ENCODE results near the gene FGD4.

FGD4 gene

DNA sequence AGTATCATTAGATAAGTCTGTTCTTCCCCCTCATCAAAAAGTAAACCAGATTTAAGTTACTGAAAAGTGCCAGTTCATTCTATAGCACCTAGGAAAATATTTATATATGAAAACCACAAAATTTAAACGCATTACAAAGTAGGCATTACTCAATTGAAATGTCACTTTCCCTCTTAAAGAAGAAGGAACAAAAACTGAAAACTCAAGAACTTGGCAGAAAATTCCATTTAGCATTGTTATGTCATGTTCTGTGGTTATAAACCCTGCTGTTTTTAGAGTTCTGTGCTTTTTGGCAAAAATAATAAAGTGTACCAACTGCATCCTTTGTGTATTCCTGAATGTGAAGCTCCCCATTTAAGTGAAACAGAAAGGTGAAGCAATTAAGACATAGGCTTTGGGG, 3.6 kb downstream of the FGD4 start:
- TF ChIP-seq, protein P1, sequence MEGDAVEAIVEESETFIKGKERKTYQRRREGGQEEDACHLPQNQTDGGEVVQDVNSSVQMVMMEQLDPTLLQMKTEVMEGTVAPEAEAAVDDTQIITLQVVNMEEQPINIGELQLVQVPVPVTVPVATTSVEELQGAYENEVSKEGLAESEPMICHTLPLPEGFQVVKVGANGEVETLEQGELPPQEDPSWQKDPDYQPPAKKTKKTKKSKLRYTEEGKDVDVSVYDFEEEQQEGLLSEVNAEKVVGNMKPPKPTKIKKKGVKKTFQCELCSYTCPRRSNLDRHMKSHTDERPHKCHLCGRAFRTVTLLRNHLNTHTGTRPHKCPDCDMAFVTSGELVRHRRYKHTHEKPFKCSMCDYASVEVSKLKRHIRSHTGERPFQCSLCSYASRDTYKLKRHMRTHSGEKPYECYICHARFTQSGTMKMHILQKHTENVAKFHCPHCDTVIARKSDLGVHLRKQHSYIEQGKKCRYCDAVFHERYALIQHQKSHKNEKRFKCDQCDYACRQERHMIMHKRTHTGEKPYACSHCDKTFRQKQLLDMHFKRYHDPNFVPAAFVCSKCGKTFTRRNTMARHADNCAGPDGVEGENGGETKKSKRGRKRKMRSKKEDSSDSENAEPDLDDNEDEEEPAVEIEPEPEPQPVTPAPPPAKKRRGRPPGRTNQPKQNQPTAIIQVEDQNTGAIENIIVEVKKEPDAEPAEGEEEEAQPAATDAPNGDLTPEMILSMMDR (IDR thresholded peaks at IDR 0.05; ENCODE audit: low read depth, low read length): no peak
- DNase-seq (ENCODE audit: extremely low read depth, low read depth): no peak

DNA sequence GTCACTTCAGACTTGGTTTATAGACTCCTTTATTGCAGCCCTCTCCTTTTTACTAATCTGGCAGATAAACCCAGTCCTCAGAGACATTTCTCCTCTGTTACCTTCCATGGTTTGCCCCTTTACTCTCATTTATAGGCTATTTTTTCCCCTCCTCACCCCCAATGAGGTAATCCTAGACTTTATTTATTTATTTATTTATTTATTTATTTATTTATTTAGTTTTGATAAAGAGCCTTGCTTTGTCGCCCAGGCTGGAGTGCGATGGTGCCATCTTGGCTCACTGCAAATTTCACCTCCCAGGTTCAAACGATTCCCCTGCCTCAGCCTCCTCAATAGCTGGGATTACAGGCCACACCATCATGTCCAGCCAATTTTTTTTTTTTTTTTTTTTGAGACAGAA, 8.4 kb downstream of the FGD4 start:
- TF ChIP-seq, protein P1 (IDR thresholded peaks at IDR 0.05; ENCODE audit: low read depth, low read length): no peak
- DNase-seq (ENCODE audit: extremely low read depth, low read depth): no peak

DNA sequence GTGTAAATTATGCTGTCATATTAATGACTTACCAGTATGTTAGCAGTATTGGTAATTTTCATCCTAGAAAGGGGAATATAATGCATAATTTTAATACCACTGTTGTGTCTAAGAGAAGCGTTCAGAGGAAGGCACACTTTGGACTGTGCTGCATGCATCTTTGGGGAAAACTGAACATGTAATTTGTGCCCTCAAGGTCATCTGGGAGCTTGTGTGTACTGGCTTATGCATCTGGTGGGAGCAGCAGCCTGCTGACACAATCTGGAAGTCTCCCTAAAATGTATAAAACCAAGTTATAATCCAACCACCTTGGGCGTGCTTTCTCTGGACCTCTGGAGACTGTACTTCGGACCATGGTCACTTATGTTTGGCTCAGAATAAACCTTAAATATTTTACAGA, 14.1 kb downstream of the FGD4 start:
- no peak for DNase-seq (ENCODE audit: extremely low read depth, low read depth)
- TF ChIP-seq, protein P1 (IDR thresholded peaks at IDR 0.05; ENCODE audit: low read depth, low read length): no peak

DNA sequence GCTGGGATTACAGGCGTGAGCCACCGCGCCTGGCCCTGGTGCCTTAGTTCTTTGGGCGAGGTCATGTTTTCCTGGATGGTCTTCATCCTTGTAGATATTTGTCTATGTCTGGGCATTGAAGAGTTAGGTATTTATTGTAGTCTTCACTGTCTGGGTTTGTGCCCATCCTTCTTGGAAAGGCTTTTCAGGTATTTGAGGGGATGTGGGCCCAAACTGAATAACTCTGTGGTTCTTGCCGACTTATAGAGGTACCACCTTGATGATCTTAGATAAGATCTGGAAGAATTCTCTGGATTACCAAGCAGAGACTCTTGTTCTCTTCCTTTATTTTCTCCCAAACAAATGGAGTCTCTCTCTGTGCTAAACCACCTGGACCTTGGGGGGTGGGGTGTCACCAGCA, 18.9 kb downstream of the FGD4 start:
- TF ChIP-seq, protein P1 (IDR thresholded peaks at IDR 0.05; ENCODE audit: low read depth, low read length): no peak
- no peak for DNase-seq (ENCODE audit: extremely low read depth, low read depth)

DNA sequence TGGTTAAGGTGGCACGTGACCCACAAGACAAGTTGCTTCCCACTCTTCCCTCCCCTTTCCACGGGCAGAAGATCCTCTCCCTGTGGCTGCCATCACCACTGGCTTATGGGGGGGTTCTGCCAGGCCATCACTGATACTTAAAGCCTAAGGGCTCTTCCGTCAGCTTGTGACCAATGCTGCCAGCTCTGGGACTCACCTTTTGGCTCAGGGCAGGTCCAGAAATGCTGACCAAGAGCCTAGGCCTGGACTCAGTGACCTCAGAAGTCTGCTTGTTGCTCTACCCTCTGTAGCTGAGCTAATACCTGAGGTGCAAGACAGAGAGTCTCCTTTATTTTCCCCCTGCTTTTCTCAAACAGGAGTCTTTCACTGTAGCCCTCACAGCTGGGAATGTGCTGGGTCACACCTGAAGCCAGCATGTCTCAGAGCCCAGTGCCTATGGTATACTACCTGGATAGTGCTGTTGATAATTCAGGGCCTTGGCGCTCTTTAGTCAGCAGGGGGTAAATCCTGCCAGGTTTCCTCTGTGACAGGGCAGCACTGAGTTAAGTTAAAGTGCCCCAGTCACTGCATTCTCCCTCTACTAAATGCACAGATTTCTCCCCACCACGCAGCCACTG, 19.7 kb downstream of the FGD4 start:
- DNase-seq (ENCODE audit: extremely low read depth, low read depth): no peak
- TF ChIP-seq, protein P1 (IDR thresholded peaks at IDR 0.05; ENCODE audit: low read depth, low read length): no peak

DNA sequence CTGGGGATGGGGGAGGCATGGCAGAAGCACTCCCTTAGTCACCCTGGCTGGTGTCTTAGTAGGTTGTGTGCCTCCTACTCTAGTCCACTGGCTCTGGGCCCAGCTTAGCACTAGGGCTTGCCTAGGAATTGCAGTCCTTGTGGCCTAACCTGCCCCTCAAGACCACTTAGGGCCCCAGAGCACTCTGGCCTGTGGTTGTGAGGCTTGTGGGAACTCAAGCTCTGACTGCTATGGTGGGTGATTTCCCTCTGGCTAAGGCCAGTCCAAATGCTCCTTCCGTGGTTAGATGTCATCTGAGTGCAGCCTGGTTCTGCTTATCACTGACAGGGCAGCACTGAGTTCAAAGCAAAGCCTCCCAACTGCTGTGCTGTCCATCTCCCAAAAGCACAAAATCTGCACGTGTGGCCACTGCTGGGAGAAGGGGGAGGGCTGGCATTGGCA, 20.2 kb downstream of the FGD4 start:
- DNase-seq (ENCODE audit: extremely low read depth, low read depth): no peak

DNA sequence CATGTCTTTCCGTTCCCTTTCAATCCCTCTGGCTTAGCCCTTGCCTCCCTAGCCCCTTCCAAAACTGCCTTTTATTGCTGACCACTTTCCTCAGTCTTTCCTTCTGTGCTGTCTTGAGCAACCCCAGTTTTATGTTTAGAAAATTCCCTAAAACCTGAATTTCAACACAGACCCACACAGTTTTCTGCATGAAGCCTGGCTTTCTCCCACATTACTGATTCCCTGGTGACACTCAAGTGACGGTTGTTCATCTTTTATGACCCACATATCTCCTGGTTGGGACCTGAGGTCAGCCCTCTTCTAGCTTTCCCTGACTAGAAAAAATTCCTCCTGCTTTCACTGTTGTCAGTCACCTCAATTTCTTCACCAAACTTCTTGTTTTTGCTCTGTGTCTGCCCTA, 21.0 kb downstream of the FGD4 start:
- no peak for DNase-seq (ENCODE audit: extremely low read depth, low read depth)
- TF ChIP-seq, protein P1 (IDR thresholded peaks at IDR 0.05; ENCODE audit: low read depth, low read length): no peak

More for the DNA sequence above, 20.2 kb downstream of the FGD4 start:
- TF ChIP-seq, protein P1 (IDR thresholded peaks at IDR 0.05; ENCODE audit: low read depth, low read length): no peak
